Measurements from ENCODE around the gene CSTPP1. TPM values are rescaled to one million over a fixed set of nuclear protein-coding genes. Genes with fewer than 3 reads are reported as not detected.
"Not testable (repeated sequence)": the region's sequence is repeated elsewhere in the genome, so short reads cannot be mapped to it uniquely, and the experiment has no call there.

The CSTPP1 gene
- total and polyA plus RNA-seq, 2 of the 4 experiments (the other 2 are of a cell fraction): 22.0 to 35.7 TPM

DNA sequence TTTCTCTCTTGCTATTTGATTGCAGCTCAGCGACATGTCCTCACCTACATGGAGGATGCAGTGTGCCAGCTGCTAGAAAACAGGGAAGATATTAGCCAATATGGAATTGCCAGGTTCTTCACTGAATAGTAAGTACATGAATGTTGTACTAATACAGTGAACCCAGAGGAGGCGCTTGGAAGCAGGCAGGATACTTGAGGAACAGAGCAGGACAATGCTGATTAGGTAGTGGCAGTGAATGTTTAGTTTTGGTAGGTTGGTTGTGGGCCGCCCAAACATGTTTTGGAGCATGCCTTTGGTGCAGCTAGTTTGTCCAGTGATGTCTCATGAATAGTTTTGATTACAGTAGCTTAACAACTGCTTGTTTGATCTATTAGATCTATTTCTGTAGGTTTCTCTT is 50.6 kb downstream of the CSTPP1 start:
- Histone ChIP-seq H3K4me1 (ENCODE audit: control insufficient read depth, insufficient read depth, low read length) (peaks cover 5% of the 10 kb centered on the region; the same call in 1 of the 2 replicates), H3K23ac (ENCODE audit: low read depth, low read length) (no peak overlapping the region), H2BK5ac (ENCODE audit: low read depth, low read length, poor library complexity, severe bottlenecking) (no peak overlapping the region), H3K4ac (ENCODE audit: low read depth, low read length) (no peak overlapping the region), H3K79me1 (ENCODE audit: low read depth in 1 of 2, low read length in 2 of 2) (no peaks in the 10 kb centered on the region; a peak in 1 of 4 replicates), H3K4me2 (ENCODE audit: low read depth, low read length) (no peak overlapping the region), H2AK9ac (replicated peaks; ENCODE audit: low read depth, low read length, poor library complexity) (no peak overlapping the region), H4K5ac (ENCODE audit: low read depth, low read length) (no peak overlapping the region), H2BK120ac (ENCODE audit: low read depth, low read length) (no peak overlapping the region), H3K14ac (replicated peaks; ENCODE audit: low read depth, low read length) (no peak overlapping the region), H3K9me3 (ENCODE audit: control insufficient read depth, insufficient read depth, low read length) (no peaks in the 10 kb centered on the region), H3K36me3 (ENCODE audit: control insufficient read depth, insufficient read depth, low read length) (no peaks in the 10 kb centered on the region; the same call in 1 of the 2 replicates), H4K20me1 (ENCODE audit: insufficient read depth, low read length) (no peaks in the 10 kb centered on the region), H3K9ac (ENCODE audit: low read depth, low read length) (no peak overlapping the region), H3K27me3 (ENCODE audit: control insufficient read depth, insufficient read depth, low read length) (no peaks in the 10 kb centered on the region), H4K91ac (ENCODE audit: insufficient read depth, low read depth, low read length) (no peak overlapping the region), H3K18ac (ENCODE audit: low read depth, low read length) (no peak overlapping the region), H2AK5ac (ENCODE audit: low read depth, low read length) (no peak overlapping the region), H3K9me1 (ENCODE audit: insufficient read depth, low read length) (no peaks in the 10 kb centered on the region), H2BK20ac (ENCODE audit: low read depth, low read length) (no peak overlapping the region), H3K4me3 (ENCODE audit: insufficient read depth, low read depth, low read length) (no peak overlapping the region), H2BK15ac (ENCODE audit: low read depth, low read length) (no peak overlapping the region), H2AFZ (replicated peaks; ENCODE audit: low read length, poor library complexity) (no peak overlapping the region), H3K27ac (ENCODE audit: insufficient read depth, low read length) (no peak overlapping the region), H4K8ac (ENCODE audit: low read depth in 2 of 2, low read length in 2 of 2) (no peak overlapping the region), H3K56ac (ENCODE audit: extremely low read depth, insufficient read depth, low read length) (no peak overlapping the region)
- dilution Hi-C loops (cut with HindIII; ENCODE audit: low sequenced_read_pairs, unreplicated experiment) (no loop called here), intact Hi-C loops (cut with micrococcal nuclease) (no loop called here), in situ Hi-C loops (cut with MboI; ENCODE audit: low sequenced_read_pairs) (no loop called here)
- TF ChIP-seq MAFK (IDR thresholded peaks at IDR 0.05; ENCODE audit: low read depth, low read length) (no peak), MAZ (IDR thresholded peaks at IDR 0.05; ENCODE audit: borderline replicate concordance, low read depth, low read length) (no peak), ELK1 (IDR thresholded peaks at IDR 0.05; ENCODE audit: borderline replicate concordance, low read depth, low read length) (no peak), RFX5 (IDR thresholded peaks at IDR 0.05; ENCODE audit: low read depth, low read length) (no peak), RAD21 (IDR thresholded peaks at IDR 0.05; ENCODE audit: low read length) (no peak), RCOR1 (IDR thresholded peaks at IDR 0.05; ENCODE audit: insufficient replicate concordance, low read length) (no peak), FOS (IDR thresholded peaks at IDR 0.05; ENCODE audit: low read depth, low read length) (no peak), CHD1 (IDR thresholded peaks at IDR 0.05; ENCODE audit: low read depth, low read length) (no peak)
- ChIA-PET CTCF (no interaction called here), POLR2A (ENCODE audit: unreplicated experiment) (interaction anchor here (0.6 kb wide), 1 partner anchor 17 kb away, joined by 3 read pairs; no protein-coding TSS in a partner anchor)
- 67% methylated on average over 1 of the region's 3 CpGs; no CpG with 5 or more reads in 1 of the 2 experiments for WGBS, 2 experiments (ENCODE audit: extremely low coverage in 2 of 2, insufficient read length in 1 of 2)
- BruUV-seq (replicated peaks): no TSS peak
- DNase-seq: no peak
- ATAC-seq (ENCODE audit: low read depth): no peak

GRCh38 chr11:46989810-46990487 is 53.4 kb downstream of the CSTPP1 start:
- BruUV-seq (replicated peaks); H3K56ac ChIP-seq (ENCODE audit: extremely low read depth, insufficient read depth, low read length); H2BK15ac ChIP-seq (ENCODE audit: low read depth, low read length); CTCF ChIA-PET; dilution Hi-C loops (cut with HindIII; ENCODE audit: low sequenced_read_pairs, unreplicated experiment); H2BK20ac ChIP-seq (ENCODE audit: low read depth, low read length); H2AK9ac ChIP-seq (replicated peaks; ENCODE audit: low read depth, low read length, poor library complexity); H4K91ac ChIP-seq (ENCODE audit: insufficient read depth, low read depth, low read length); H2AK5ac ChIP-seq (ENCODE audit: low read depth, low read length); DNase-seq; intact Hi-C loops (cut with micrococcal nuclease); H3K27me3 ChIP-seq (ENCODE audit: control insufficient read depth, insufficient read depth, low read length); H2AFZ ChIP-seq (replicated peaks; ENCODE audit: low read length, poor library complexity); H2BK5ac ChIP-seq (ENCODE audit: low read depth, low read length, poor library complexity, severe bottlenecking); H3K27ac ChIP-seq (ENCODE audit: insufficient read depth, low read length); H3K9ac ChIP-seq (ENCODE audit: low read depth, low read length); H3K79me1 ChIP-seq (ENCODE audit: low read depth in 1 of 2, low read length in 2 of 2); H4K20me1 ChIP-seq (ENCODE audit: insufficient read depth, low read length); in situ Hi-C loops (cut with MboI; ENCODE audit: low sequenced_read_pairs); H2BK120ac ChIP-seq (ENCODE audit: low read depth, low read length); H3K23ac ChIP-seq (ENCODE audit: low read depth, low read length); ATAC-seq (ENCODE audit: low read depth); H3K9me1 ChIP-seq (ENCODE audit: insufficient read depth, low read length); H3K18ac ChIP-seq (ENCODE audit: low read depth, low read length); H4K8ac ChIP-seq (ENCODE audit: low read depth in 2 of 2, low read length in 2 of 2); H3K4me3 ChIP-seq (ENCODE audit: insufficient read depth, low read depth, low read length); H3K36me3 ChIP-seq (ENCODE audit: control insufficient read depth, insufficient read depth, low read length); H3K9me3 ChIP-seq (ENCODE audit: control insufficient read depth, insufficient read depth, low read length); POLR2A ChIA-PET (ENCODE audit: unreplicated experiment); H3K14ac ChIP-seq (replicated peaks; ENCODE audit: low read depth, low read length); H3K4ac ChIP-seq (ENCODE audit: low read depth, low read length); H3K4me2 ChIP-seq (ENCODE audit: low read depth, low read length); H3K4me1 ChIP-seq (ENCODE audit: control insufficient read depth, insufficient read depth, low read length); H4K5ac ChIP-seq (ENCODE audit: low read depth, low read length): not testable (repeated sequence)
- WGBS, 2 experiments (ENCODE audit: extremely low coverage in 2 of 2, insufficient read length in 1 of 2): no CpG with 5 or more reads among the region's 1 CpG
